OCI-LY1 (cell line): ENCODE data around the gene FBXL14.

Experiments
- H2AFZ ChIP-seq: fragments of 200-600 bp; sonication (generic), shearing (Covaris generic); 2 replicates; pipeline ENCODE4 v1.6.0; 2014; ENCODE audit warnings: antibody characterized with exemption, mild to moderate bottlenecking, low read length
- H3F3A ChIP-seq: fragments of 200-600 bp; sonication (generic), shearing (Covaris generic); 2 replicates; pipeline ENCODE4 v1.6.0; 2014; ENCODE audit warnings: mild to moderate bottlenecking, antibody characterized with exemption, low read length, moderate library complexity; ENCODE audit not compliant: insufficient read depth
- H3K27ac ChIP-seq: fragments of 200-600 bp; sonication (generic); 2 replicates; pipeline ENCODE4 v1.5.1; 2014; ENCODE audit warnings: low read length, mixed run types, mild to moderate bottlenecking, low read depth; ENCODE audit not compliant: poor library complexity, severe bottlenecking
- H3K27me3 ChIP-seq: fragments of 200-600 bp; sonication (generic); 2 replicates; pipeline ENCODE4 v1.6.0; 2014; ENCODE audit warnings: antibody characterized with exemption, mild to moderate bottlenecking, low read length, moderate library complexity; ENCODE audit not compliant: insufficient read depth
- H3K36me3 ChIP-seq: fragments of 200-600 bp; sonication (generic); 2 replicates; pipeline ENCODE4 v1.6.1; 2014; ENCODE audit warnings: mild to moderate bottlenecking, antibody characterized with exemption, low read length, moderate library complexity, mixed read lengths; ENCODE audit not compliant: insufficient read depth
- H3K4me1 ChIP-seq: fragments of 200-600 bp; sonication (generic); 2 replicates; pipeline ENCODE4 v1.5.1; 2014; ENCODE audit warnings: mild to moderate bottlenecking, low read length, moderate library complexity; ENCODE audit not compliant: insufficient read depth, severe bottlenecking
- H3K4me2 ChIP-seq: fragments of 200-600 bp; sonication (generic), shearing (Covaris generic); 2 replicates; pipeline ENCODE4 v1.6.1; 2014; ENCODE audit warnings: low read length
- H3K4me3 ChIP-seq: fragments of 200-600 bp; sonication (generic); 2 replicates; pipeline ENCODE4 v1.5.1; 2014; ENCODE audit warnings: low read length, low read depth, mild to moderate bottlenecking, mixed read lengths; ENCODE audit not compliant: poor library complexity, severe bottlenecking
- H3K79me2 ChIP-seq: fragments of 200-600 bp; shearing (Covaris generic); 2 replicates; pipeline ENCODE4 v1.6.1; 2016; ENCODE audit warnings: mixed run types, low read length, mixed read lengths; ENCODE audit not compliant: insufficient read depth
- H3K9ac ChIP-seq: fragments of 200-600 bp; sonication (generic), shearing (Covaris generic); 2 replicates; pipeline ENCODE4 v1.6.1; 2014; ENCODE audit warnings: mild to moderate bottlenecking, low read length, mixed read lengths
- H3K9me2 ChIP-seq: fragments of 200-600 bp; sonication (generic), shearing (Covaris generic); 2 replicates; pipeline ENCODE4 v1.6.1; 2014; ENCODE audit warnings: low read depth, mild to moderate bottlenecking, low read length, mixed read lengths
- H3K9me3 ChIP-seq: fragments of 200-600 bp; shearing (Covaris generic); 2 replicates; pipeline ENCODE4 v1.6.1; 2014; ENCODE audit warnings: low read length, mixed read lengths
- H4K20me1 ChIP-seq: fragments of 200-600 bp; sonication (generic), shearing (Covaris generic); 2 replicates; pipeline ENCODE4 v1.6.0; 2016; ENCODE audit warnings: mild to moderate bottlenecking, low read length; ENCODE audit not compliant: insufficient read depth
- CTCF ChIP-seq: fragments of 200-600 bp; sonication (generic), shearing (Covaris generic); IDR thresholded peaks from 2 replicates; pipeline ENCODE4 v1.5.1; 2017; ENCODE audit warnings: mild to moderate bottlenecking, antibody characterized with exemption, low read length, moderate library complexity, mixed read lengths
- EZH2 ChIP-seq: fragments of 200-600 bp; sonication (generic), shearing (Covaris generic); IDR thresholded peaks from 2 replicates; pipeline ENCODE4 v1.8.0; 2017; ENCODE audit warnings: borderline replicate concordance, mixed run types, mild to moderate bottlenecking, antibody characterized with exemption, low read length, moderate library complexity, mixed read lengths

FBXL14 gene

GRCh38 chr12:1519642-1520041, 74.7 kb downstream of the FBXL14 start:
- Histone ChIP-seq H3K4me1 (no peaks in the 10 kb centered on the region), H3K4me2 (no peak overlapping the region), H3K9ac (no peak overlapping the region), H3K27me3 (no peaks in the 10 kb centered on the region), H3K79me2 (no peaks in the 10 kb centered on the region), H3K27ac (no peak overlapping the region), H4K20me1 (no peaks in the 10 kb centered on the region), H3F3A (no peaks in the 10 kb centered on the region), H3K36me3 (no peaks in the 10 kb centered on the region), H2AFZ (no peak overlapping the region), H3K4me3 (no peak overlapping the region), H3K9me3 (peaks cover 7% of the 10 kb centered on the region), H3K9me2 (no peaks in the 10 kb centered on the region)
- TF ChIP-seq EZH2 (no peak), CTCF (no peak)

GRCh38 chr12:1518591-1519516, 75.5 kb downstream of the FBXL14 start:
- no peaks in the 10 kb centered on the region for H3K79me2 ChIP-seq
- no peaks in the 10 kb centered on the region for H3K36me3 ChIP-seq
- no peak overlapping the region for H3K4me2 ChIP-seq
- H2AFZ ChIP-seq, result no peak overlapping the region
- no peaks in the 10 kb centered on the region for H3K9me2 ChIP-seq
- H3K27ac ChIP-seq, result no peak overlapping the region
- no peak overlapping the region for H3K9ac ChIP-seq
- H3K4me1 ChIP-seq, result no peaks in the 10 kb centered on the region
- H3F3A ChIP-seq, result no peaks in the 10 kb centered on the region
- H3K9me3 ChIP-seq, result peaks cover 7% of the 10 kb centered on the region
- TF ChIP-seq CTCF (no peak), EZH2 (no peak)
- no peak overlapping the region for H3K4me3 ChIP-seq
- no peaks in the 10 kb centered on the region for H3K27me3 ChIP-seq
- H4K20me1 ChIP-seq, result no peaks in the 10 kb centered on the region

GRCh38 chr12:1517734-1518525, 76.5 kb downstream of the FBXL14 start:
- Histone ChIP-seq H3K36me3 (no peaks in the 10 kb centered on the region), H3K9ac (no peak overlapping the region), H3K9me2 (no peaks in the 10 kb centered on the region), H3K27ac (no peak overlapping the region), H3K9me3 (peaks cover 7% of the 10 kb centered on the region), H3K4me3 (no peak overlapping the region), H3K79me2 (no peaks in the 10 kb centered on the region), H3K27me3 (no peaks in the 10 kb centered on the region), H4K20me1 (no peaks in the 10 kb centered on the region), H3K4me1 (no peaks in the 10 kb centered on the region), H3F3A (no peaks in the 10 kb centered on the region), H3K4me2 (no peak overlapping the region), H2AFZ (no peak overlapping the region)
- TF ChIP-seq CTCF, result no peak
- no peak for TF ChIP-seq EZH2
